ENCODE results near the gene MARK3.

MARK3 gene

GRCh38 chr14:103544388-103545218 lies 159.4 kb downstream of the MARK3 start:
- Histone ChIP-seq H4K20me1 (ENCODE audit: insufficient read depth) (no peaks in the 10 kb centered on the region), H3K79me2 (ENCODE audit: insufficient read depth, low read depth) (no peaks in the 10 kb centered on the region), H3K4me2 (no peak overlapping the region), H3K27ac (no peak overlapping the region), H3K4me1 (ENCODE audit: low read depth, poor library complexity, severe bottlenecking) (no peaks in the 10 kb centered on the region), H3K36me3 (ENCODE audit: insufficient read depth) (no peaks in the 10 kb centered on the region), H2AFZ (ENCODE audit: low read depth) (no peak overlapping the region), H3K9ac (no peak overlapping the region), H3K27me3 (ENCODE audit: insufficient read depth, low read depth) (peaks cover 6% of the 10 kb centered on the region; the same call in 1 of the 2 replicates), H3K4me3 (IDR thresholded peaks at IDR 0.05; ENCODE audit: insufficient read depth, low read depth, low read length) (no peak overlapping the region)
- TF ChIP-seq CTCF (conservative IDR thresholded peaks at IDR 0.05; ENCODE audit: low read depth, low read length): no peak

DNA sequence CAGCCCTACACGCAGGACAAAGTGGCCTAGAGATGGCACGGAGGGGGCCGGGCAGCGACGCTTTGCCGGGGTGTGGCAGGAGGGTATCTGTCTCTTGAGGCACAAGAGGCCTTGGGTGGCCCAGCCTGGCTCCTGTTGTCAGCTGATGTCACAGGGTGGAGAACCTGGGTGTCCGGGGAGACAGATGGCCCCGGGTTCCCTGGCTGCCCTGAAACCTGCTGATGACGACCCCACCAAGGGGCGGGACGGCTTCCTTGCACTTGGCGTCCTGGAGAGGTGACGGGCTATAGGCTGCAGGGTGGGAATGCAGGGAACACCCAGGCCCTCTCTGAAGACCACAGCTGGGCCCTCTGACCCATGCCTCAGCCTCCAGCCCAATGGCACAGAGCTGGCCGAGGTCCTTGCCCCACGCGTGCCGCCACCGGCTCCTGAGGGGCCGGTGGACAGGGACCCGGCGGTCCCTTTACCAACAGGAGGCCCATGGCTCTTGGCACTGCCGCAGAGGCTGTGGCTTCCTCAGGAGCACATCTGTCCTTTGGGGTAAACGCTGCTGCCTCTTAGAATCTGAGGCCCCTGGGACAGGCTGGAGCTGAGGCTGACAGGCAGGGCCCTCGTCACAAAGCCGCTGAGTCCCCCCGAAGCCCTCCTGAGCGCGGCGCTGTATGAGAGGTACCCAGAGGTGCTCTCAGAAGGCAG lies 160.2 kb downstream of the MARK3 start:
- Histone ChIP-seq H4K20me1 (ENCODE audit: insufficient read depth) (no peaks in the 10 kb centered on the region), H3K4me2 (no peak overlapping the region), H3K4me3 (IDR thresholded peaks at IDR 0.05; ENCODE audit: insufficient read depth, low read depth, low read length) (no peak overlapping the region), H2AFZ (ENCODE audit: low read depth) (no peak overlapping the region), H3K79me2 (ENCODE audit: insufficient read depth, low read depth) (no peaks in the 10 kb centered on the region), H3K27ac (no peak overlapping the region), H3K27me3 (ENCODE audit: insufficient read depth, low read depth) (peaks cover 4% of the 10 kb centered on the region; the same call in 1 of the 2 replicates), H3K4me1 (ENCODE audit: low read depth, poor library complexity, severe bottlenecking) (no peaks in the 10 kb centered on the region), H3K9ac (no peak overlapping the region), H3K36me3 (ENCODE audit: insufficient read depth) (no peaks in the 10 kb centered on the region)
- TF ChIP-seq CTCF (conservative IDR thresholded peaks at IDR 0.05; ENCODE audit: low read depth, low read length): no peak

DNA sequence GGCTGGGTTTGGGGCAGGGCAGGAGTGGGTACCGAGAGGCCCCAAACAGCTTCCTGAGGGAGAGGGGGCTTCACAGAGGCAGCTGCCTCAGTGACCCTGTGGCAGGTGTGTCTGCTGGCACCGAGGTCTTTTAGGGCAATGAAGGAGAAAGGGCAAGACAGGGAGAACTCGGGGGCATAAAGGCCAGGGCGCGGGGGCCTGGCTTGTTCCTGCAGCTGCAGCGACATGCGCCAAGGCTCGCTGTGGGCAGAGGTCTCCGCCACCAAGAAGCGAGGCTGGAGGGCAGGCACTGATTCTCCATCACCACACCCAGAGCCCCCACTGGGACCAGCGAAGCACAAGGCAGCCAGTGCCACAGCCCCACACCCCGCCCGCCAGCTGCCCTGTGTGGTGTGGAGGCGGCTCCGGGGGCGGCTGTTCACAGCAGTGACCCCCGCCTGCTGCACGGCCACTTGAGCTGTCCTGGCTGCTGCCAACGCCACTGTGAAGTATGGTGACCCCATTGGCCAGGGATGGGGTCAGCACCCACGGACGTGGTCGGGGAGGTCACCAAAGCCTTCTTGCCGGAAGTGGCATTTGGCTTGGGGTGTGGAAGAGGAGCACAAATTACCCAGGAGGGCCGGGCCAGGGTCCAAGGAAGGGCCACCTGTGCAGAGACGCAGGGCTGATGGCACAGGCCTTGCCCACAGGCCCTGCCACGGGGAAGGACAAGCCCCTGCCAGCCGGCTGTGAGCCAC lies 160.9 kb downstream of the MARK3 start:
- Histone ChIP-seq H3K4me3 (IDR thresholded peaks at IDR 0.05; ENCODE audit: insufficient read depth, low read depth, low read length) (no peak overlapping the region), H2AFZ (ENCODE audit: low read depth) (no peak overlapping the region), H3K27me3 (ENCODE audit: insufficient read depth, low read depth) (no peaks in the 10 kb centered on the region), H3K27ac (no peak overlapping the region), H3K4me2 (no peak overlapping the region), H4K20me1 (ENCODE audit: insufficient read depth) (no peaks in the 10 kb centered on the region), H3K36me3 (ENCODE audit: insufficient read depth) (no peaks in the 10 kb centered on the region), H3K9ac (no peak overlapping the region), H3K79me2 (ENCODE audit: insufficient read depth, low read depth) (no peaks in the 10 kb centered on the region), H3K4me1 (ENCODE audit: low read depth, poor library complexity, severe bottlenecking) (no peaks in the 10 kb centered on the region)
- TF ChIP-seq CTCF (conservative IDR thresholded peaks at IDR 0.05; ENCODE audit: low read depth, low read length): no peak

DNA sequence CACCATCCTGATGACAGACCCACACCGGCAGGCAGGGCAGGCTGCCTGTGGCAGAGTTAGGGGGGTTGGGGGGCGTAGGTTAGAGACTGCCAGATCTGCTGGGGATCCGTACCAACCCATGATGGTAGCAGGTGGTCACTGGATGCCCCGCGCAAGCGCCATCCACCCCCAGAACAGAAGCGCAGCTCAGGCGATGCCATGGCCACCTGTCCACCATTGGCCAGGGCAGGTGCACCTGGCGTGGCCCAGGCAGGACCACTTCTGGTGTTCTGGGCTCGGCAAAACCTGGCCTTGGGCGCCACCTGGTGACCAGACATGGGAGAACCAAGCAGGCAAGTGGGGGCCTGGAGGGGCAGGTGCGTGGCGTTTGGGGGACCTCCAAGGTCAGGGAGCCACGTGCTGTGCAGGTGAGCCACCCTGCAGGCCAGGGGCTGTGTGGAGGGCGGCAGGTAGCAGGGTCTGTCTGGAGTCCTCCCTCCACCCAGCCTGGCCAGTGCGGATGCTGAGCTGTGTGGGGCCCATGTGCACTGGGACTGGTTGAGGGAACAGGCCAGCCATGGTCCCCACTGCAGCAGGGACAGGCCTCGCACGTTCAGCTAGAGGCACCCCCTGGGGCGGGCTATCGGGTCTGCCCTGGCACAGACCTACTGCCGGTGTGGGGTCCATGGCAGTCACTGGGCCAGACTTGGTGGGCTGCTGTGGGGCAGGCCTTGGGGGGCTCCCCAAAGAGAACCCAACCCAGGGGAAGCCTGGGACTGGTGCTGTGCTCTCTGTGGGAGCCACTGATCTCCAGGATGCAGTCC lies 161.6 kb downstream of the MARK3 start:
- H3K4me3 ChIP-seq (IDR thresholded peaks at IDR 0.05; ENCODE audit: insufficient read depth, low read depth, low read length): no peak overlapping the region
- no peaks in the 10 kb centered on the region for H3K36me3 ChIP-seq (ENCODE audit: insufficient read depth)
- no peak overlapping the region for H3K9ac ChIP-seq
- TF ChIP-seq CTCF (conservative IDR thresholded peaks at IDR 0.05; ENCODE audit: low read depth, low read length): peak; percentile 78
- no peaks in the 10 kb centered on the region for H3K27me3 ChIP-seq (ENCODE audit: insufficient read depth, low read depth)
- H3K4me1 ChIP-seq (ENCODE audit: low read depth, poor library complexity, severe bottlenecking): no peaks in the 10 kb centered on the region
- H3K79me2 ChIP-seq (ENCODE audit: insufficient read depth, low read depth): no peaks in the 10 kb centered on the region
- no peak overlapping the region for H3K4me2 ChIP-seq
- H4K20me1 ChIP-seq (ENCODE audit: insufficient read depth): no peaks in the 10 kb centered on the region
- H3K27ac ChIP-seq: no peak overlapping the region
- no peak overlapping the region for H2AFZ ChIP-seq (ENCODE audit: low read depth)

Measured in KMS-11 (cell line).